Naive thymus-derived CD8-positive, alpha-beta T cell (primary cell): ENCODE data around the gene PAPSS1. TPM values are rescaled to one million over a fixed set of nuclear protein-coding genes. Genes with fewer than 3 reads are reported as not detected.

ENCODE experiments used
- polyA plus RNA-seq, 3 donors: library from polyadenylated mRNA; unstranded; fragments of 300-500 nt; fragmentation: Illumina TruSeq; gene quantifications; one replicate each; pipeline ENCODE4 v1.2.3, GENCODE V29; 2021
- total RNA-seq, 8 experiments: library from RNA in 2 of 8; stranded (reverse) in 2 of 8; gene quantifications; one replicate each; pipeline ENCODE4 v1.2.3 and lab custom pipeline; 2021 to 2026

PAPSS1 gene
- total and polyA plus RNA-seq, 5 experiments from 2014 or later = 17.3 to 23.9 (median 22.8) TPM

Other genes with a start within 250 kb of the PAPSS1 start
- not detected for gene SGMS2, start 104.7 kb upstream of the PAPSS1 start, total RNA-seq
- gene SGMS2, start 104.7 kb upstream of the PAPSS1 start, polyA plus RNA-seq = under 1 TPM in 1 of 3 donors, not detected in 2; 0.05 TPM
- gene CYP2U1, start 211.3 kb upstream of the PAPSS1 start, total RNA-seq = 10 to 100 TPM in 1 of 2 experiments, 1 to 10 TPM in 1; 9.7 to 10.6 TPM
- 1 to 10 TPM; 3.4 to 5.6 (median 5.2) TPM for gene CYP2U1, start 211.3 kb upstream of the PAPSS1 start, polyA plus RNA-seq